Thyroid gland (tissue), 4 donors: Measurements from ENCODE around the gene PVR. TPM values are rescaled to one million over a fixed set of nuclear protein-coding genes. Genes with fewer than 3 reads are reported as not detected.

ENCODE experiments used
- DNase-seq, 2 donors: peaks; one replicate each; pipeline ENCODE4 v3.0.0-alpha.2; 2019
- H3K27ac ChIP-seq, 3 donors: fragments of 200-600 bp; sonication (generic); 1 replicate in 2 of 3; 2 replicates in 1 of 3; pipeline ENCODE4 v1.5.1; 2016 to 2019; ENCODE audit warnings: mild to moderate bottlenecking in 1 of 3, moderate library complexity in 1 of 3
- H3K27me3 ChIP-seq: fragments of 200-600 bp; sonication (generic); one replicate; pipeline ENCODE4 v1.5.1; 2019
- H3K36me3 ChIP-seq, 2 donors: fragments of 200-600 bp; sonication (generic); one replicate each; pipeline ENCODE4 v1.5.1; 2016 to 2019
- H3K4me1 ChIP-seq, 2 donors: fragments of 200-600 bp; sonication (generic); one replicate each; pipeline ENCODE4 v1.5.1; 2017 to 2019
- H3K4me3 ChIP-seq, 3 donors: fragments of 200-600 bp; sonication (generic); replicated peaks in 1 of 3; 1 replicate in 2 of 3; 2 replicates in 1 of 3; pipeline ENCODE4 v1.5.1; 2016; ENCODE audit warnings: mild to moderate bottlenecking in 1 of 3
- H3K9me3 ChIP-seq: fragments of 200-600 bp; sonication (generic); one replicate; pipeline ENCODE4 v1.5.1; 2017
- POLR2A ChIP-seq, 2 donors: fragments of 450-650 bp; IDR thresholded peaks; one replicate each; pipeline ENCODE4 v1.6.1; 2017; ENCODE audit warnings: antibody characterized with exemption in 2 of 2, mild to moderate bottlenecking in 2 of 2, moderate library complexity in 1 of 2
- WGBS, 2 donors: methylation state at CpG; one replicate each; pipeline ENCODE4 v1.1.5; 2017; 5-methylcytosine and 5-hydroxymethylcytosine counted together
- intact Hi-C: fragments of 100-400 bp; cut with DNase I; formaldehyde crosslinking; loops from one replicate; pipeline ENCODE4 v1.15.1; 2023
- total RNA-seq, 4 donors: library from RNA; depleted of rRNA; stranded (reverse); fragments of >200 nt; gene quantifications; one replicate each; pipeline ENCODE4 v1.2.3, GENCODE V29; 2016
- TF ChIP-seq, protein P1 (sequence below), 6 experiments: fragments of 200-600 bp in 3 of 6; fragments of 450-650 bp in 3 of 6; sonication (generic) in 3 of 6; IDR thresholded peaks; one replicate each; pipeline ENCODE4 v1.5.1; 2016 to 2019; ENCODE audit warnings: antibody characterized with exemption in 6 of 6, mild to moderate bottlenecking in 2 of 6, inconsistent platforms in 1 of 6, moderate library complexity in 1 of 6

Gene PVR
- total RNA-seq, 4 donors from 2014 or later, result 25.4 to 36.5 (median 30.2) TPM

DNA sequence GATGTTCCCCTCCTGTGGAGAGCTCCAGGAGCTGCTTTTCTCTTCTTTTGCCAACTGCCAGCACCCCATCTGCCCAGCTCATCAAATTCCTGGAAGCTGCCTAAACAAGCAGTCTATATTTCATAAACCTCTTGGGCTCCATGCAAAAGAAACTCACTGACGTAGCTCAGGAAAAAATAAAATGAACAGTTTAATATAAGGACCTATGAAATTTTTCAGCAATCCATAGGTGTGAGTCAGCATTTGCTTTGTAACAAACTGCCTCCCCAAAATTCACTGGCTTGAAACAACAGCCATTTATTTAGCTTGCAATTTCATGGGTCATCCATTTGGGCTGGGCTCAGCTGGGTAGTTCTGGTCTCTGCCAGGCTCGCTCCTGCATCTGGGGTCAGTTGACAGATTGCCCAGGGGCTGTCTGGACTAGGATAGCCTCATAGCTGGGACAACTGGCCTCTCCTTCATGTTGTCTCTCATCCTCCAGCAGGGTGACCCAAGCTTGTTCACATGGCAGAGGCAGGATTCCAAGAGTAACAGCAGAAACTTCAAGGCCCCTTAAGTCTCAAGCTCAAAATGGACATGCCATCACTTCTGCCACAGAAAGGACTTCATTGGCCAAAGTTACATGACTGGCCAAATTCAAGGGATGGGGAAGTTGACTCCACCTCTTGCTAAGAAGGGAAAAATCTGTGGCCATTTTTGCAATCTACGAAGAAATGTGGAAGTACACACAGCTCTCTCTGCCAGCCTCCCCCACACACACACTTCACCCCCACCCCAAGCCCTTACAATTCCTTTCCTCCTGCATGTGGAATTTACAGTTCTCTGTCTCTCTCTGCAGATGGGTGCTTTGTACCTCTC lies 7.9 kb upstream of the PVR start:
- Histone ChIP-seq H3K4me3 (no peak overlapping the region), H3K9me3 (no peaks in the 10 kb centered on the region), H3K4me1 (peaks cover 0 to 7% of the 10 kb centered on the region in 2 donors), H3K36me3 (no peaks in the 10 kb centered on the region), H3K27ac (no peak overlapping the region), H3K27me3 (no peaks in the 10 kb centered on the region)
- 80 to 84% methylated on average over 2 to 3 of the region's 3 CpGs for WGBS, 2 donors
- intact Hi-C loops, result no loop called here
- DNase-seq, result no peak
- TF ChIP-seq POLR2A (IDR thresholded peaks at IDR 0.05), result no peak
- TF ChIP-seq, protein P1, sequence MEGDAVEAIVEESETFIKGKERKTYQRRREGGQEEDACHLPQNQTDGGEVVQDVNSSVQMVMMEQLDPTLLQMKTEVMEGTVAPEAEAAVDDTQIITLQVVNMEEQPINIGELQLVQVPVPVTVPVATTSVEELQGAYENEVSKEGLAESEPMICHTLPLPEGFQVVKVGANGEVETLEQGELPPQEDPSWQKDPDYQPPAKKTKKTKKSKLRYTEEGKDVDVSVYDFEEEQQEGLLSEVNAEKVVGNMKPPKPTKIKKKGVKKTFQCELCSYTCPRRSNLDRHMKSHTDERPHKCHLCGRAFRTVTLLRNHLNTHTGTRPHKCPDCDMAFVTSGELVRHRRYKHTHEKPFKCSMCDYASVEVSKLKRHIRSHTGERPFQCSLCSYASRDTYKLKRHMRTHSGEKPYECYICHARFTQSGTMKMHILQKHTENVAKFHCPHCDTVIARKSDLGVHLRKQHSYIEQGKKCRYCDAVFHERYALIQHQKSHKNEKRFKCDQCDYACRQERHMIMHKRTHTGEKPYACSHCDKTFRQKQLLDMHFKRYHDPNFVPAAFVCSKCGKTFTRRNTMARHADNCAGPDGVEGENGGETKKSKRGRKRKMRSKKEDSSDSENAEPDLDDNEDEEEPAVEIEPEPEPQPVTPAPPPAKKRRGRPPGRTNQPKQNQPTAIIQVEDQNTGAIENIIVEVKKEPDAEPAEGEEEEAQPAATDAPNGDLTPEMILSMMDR (IDR thresholded peaks at IDR 0.05), result no peak

DNA sequence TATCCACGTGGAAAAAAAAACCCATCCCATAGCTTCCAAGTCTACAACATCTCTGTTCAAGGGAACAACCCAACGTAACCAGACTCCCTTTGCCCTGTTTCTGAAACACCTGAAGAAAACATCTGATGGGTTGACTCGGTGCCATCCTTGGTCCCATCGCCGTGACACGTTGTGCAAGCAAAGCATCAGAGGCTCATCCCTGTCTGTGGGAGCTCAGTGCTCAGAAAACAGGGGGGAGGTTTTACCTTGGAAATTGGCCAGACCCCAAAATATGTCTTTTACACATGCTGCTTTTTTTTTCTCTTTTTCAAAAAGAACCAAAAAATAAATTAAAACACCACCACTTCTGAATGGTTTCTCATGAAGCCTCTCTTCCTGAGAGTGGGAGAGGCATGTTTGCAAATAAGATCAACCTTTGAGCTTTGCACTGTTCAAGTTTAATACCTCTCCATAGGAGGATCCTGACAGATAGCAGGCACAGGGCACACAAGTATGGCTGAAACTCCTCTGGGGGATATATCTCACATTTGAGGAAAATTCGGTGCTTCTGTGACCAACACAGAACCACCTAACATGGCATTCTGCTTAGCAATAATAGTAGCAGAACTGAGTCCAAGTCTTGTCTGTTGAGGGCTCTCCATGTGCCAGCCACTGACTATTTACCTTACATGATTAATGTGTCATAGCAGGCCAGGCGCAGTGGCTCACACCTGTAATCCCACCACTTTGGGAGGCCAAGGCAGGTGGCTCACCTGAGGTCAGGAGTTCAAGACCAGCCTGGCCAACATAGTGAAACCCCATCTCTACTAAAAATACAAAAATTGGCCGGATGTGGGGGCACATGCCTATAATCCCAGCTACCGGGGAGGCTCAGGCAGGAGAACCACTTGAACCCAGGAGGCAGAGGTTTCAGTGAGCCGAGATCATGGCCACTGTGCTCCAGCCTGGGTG lies 7.0 kb upstream of the PVR start:
- H3K9me3 ChIP-seq, result no peaks in the 10 kb centered on the region
- H3K4me3 ChIP-seq, result no peak overlapping the region
- no peaks in the 10 kb centered on the region for H3K27me3 ChIP-seq
- DNase-seq, result no peak
- H3K36me3 ChIP-seq, result no peaks in the 10 kb centered on the region
- WGBS, 2 donors, result 79 to 82% methylated on average over 11 of the region's 11 CpGs
- H3K4me1 ChIP-seq, result peaks cover 0 to 7% of the 10 kb centered on the region in 2 donors
- no peak overlapping the region for H3K27ac ChIP-seq
- intact Hi-C loops, result no loop called here
- TF ChIP-seq POLR2A (IDR thresholded peaks at IDR 0.05), result no peak
- TF ChIP-seq, protein P1 (IDR thresholded peaks at IDR 0.05), result no peak

DNA sequence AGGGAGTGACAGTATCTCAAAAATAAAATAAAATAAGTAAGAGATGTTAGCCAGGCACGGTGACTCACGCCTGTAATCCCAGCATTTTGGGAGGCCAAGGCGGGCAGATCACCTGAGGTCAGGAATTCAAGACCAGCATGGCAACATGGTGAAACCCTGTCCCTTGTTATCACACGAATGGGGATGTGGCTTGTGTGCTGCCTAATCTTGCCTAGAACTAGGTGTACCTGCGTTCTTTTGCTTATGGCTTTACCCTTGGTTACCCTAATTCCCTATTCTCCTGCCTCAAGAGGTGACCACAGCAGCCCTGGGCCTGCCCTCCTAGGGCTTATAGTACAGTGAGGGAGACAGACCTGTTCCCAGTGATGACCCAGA lies 6.3 kb upstream of the PVR start:
- WGBS, 2 donors, result 89 to 97% methylated on average over 5 of the region's 5 CpGs
- H3K9me3 ChIP-seq, result no peaks in the 10 kb centered on the region
- H3K27me3 ChIP-seq, result no peaks in the 10 kb centered on the region
- no peak overlapping the region for H3K4me3 ChIP-seq
- no peak for TF ChIP-seq POLR2A (IDR thresholded peaks at IDR 0.05)
- TF ChIP-seq, protein P1 (IDR thresholded peaks at IDR 0.05), result no peak
- DNase-seq, result no peak
- peaks cover 0 to 7% of the 10 kb centered on the region in 2 donors for H3K4me1 ChIP-seq
- no peaks in the 10 kb centered on the region for H3K36me3 ChIP-seq
- intact Hi-C loops, result no loop called here
- H3K27ac ChIP-seq, result no peak overlapping the region

DNA sequence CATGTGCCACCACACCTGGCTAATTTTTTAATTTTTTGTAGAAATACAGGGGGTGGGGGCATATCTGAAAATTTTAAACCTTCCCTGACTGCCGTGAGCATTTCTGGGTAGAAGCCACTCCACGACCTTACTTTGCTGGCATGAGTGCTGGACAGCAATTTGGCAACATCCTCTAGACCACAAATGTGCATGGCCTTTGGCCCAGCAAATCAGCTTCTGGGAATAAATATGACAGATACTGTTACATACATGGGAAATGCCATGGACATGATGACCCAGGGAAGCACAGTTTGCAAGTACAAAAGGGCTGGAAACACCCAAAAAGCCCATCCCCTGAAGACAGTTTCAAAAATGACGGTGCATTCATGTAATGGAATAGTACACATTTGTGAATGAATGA lies 3.2 kb upstream of the PVR start:
- Histone ChIP-seq H3K4me3 (no peak overlapping the region), H3K27ac (no peak overlapping the region), H3K36me3 (no peaks in the 10 kb centered on the region), H3K4me1 (peaks cover 0 to 7% of the 10 kb centered on the region in 2 donors), H3K9me3 (no peaks in the 10 kb centered on the region), H3K27me3 (no peaks in the 10 kb centered on the region)
- TF ChIP-seq POLR2A (IDR thresholded peaks at IDR 0.05), result no peak
- TF ChIP-seq, protein P1 (IDR thresholded peaks at IDR 0.05), result no peak
- no peak for DNase-seq
- 85 to 92% methylated on average over 3 of the region's 3 CpGs for WGBS, 2 donors
- intact Hi-C loops, result no loop called here
